Caco-2 (cell line): ENCODE data around the gene USP34. TPM values are rescaled to one million over a fixed set of nuclear protein-coding genes. Genes with fewer than 3 reads are reported as not detected.
A peak's percentile ranks its signal among the peaks of the same experiment; 100 is the strongest.

Experiments used
- BruUV-seq: library from RNA; stranded (reverse); fragments of 400-500 nt; replicated peaks from 2 replicates; lab custom pipeline; 2021; lab: Mats Ljungman, UMichigan
- CTCF ChIA-PET: fragments of 300-600 bp; sonication (Branson Sonifier 250); formaldehyde crosslinking; loops from one replicate; lab custom pipeline; 2022; ENCODE audit warnings: antibody characterized with exemption; lab: Charles Lee
- POLR2A ChIA-PET: fragments of 300-600 bp; sonication (Branson Sonifier 250); formaldehyde crosslinking; loops from one replicate; lab custom pipeline; 2022; ENCODE audit warnings: antibody characterized with exemption; lab: Charles Lee
- DNase-seq, 2 experiments: peaks; one replicate each; pipeline versions ENCODE4 v3.0.0 to v3.0.0-alpha.2; 2020 to 2022
- H3K27me3 ChIP-seq: replicated peaks from 2 replicates; pipeline ENCODE4 v1.6.0; 2011; ENCODE audit warnings: low read length; ENCODE audit not compliant: control insufficient read depth, insufficient read depth
- H3K36me3 ChIP-seq: 2 replicates; pipeline ENCODE4 v1.5.1; 2011; ENCODE audit warnings: low read length; ENCODE audit not compliant: control insufficient read depth, insufficient read depth
- H3K4me1 ChIP-seq: fragments of 250-450 bp; sonication (Bioruptor Pico); 2 replicates; pipeline ENCODE4 v1.5.1; 2020; ENCODE audit warnings: mild to moderate bottlenecking
- H3K4me3 ChIP-seq: 2 replicates; pipeline ENCODE4 v1.5.1; 2011; ENCODE audit warnings: low read depth, mild to moderate bottlenecking, control low read depth, low read length
- H3K9me3 ChIP-seq: fragments of 250-450 bp; sonication (Bioruptor Pico); 2 replicates; pipeline ENCODE4 v1.5.1; 2020; ENCODE audit warnings: mild to moderate bottlenecking, moderate library complexity
- H3K27ac Mint-ChIP-seq: one replicate; pipeline ENCODE4 v1.8.0; 2022; ENCODE audit warnings: mixed read lengths; ENCODE audit not compliant: unreplicated experiment
- H3K27me3 Mint-ChIP-seq: one replicate; pipeline ENCODE4 v1.8.0; 2022; ENCODE audit warnings: mixed read lengths; ENCODE audit not compliant: insufficient read depth, unreplicated experiment
- H3K36me3 Mint-ChIP-seq: one replicate; pipeline ENCODE4 v1.8.0; 2022; ENCODE audit warnings: mild to moderate bottlenecking, mixed read lengths; ENCODE audit not compliant: insufficient read depth, unreplicated experiment
- H3K4me1 Mint-ChIP-seq: one replicate; pipeline ENCODE4 v1.8.0; 2022; ENCODE audit warnings: low read depth, mixed read lengths; ENCODE audit not compliant: unreplicated experiment
- H3K4me3 Mint-ChIP-seq: one replicate; pipeline ENCODE4 v1.8.0; 2022; ENCODE audit warnings: mild to moderate bottlenecking, moderate library complexity, mixed read lengths; ENCODE audit not compliant: unreplicated experiment
- H3K9me3 Mint-ChIP-seq: one replicate; pipeline ENCODE4 v1.8.0; 2022; ENCODE audit warnings: mixed read lengths; ENCODE audit not compliant: unreplicated experiment
- CTCF ChIP-seq, 2 experiments: fragments of 200-600 bp in 1 of 2; IDR thresholded peaks; 1 replicate in 1 of 2; 2 replicates in 1 of 2; pipeline versions ENCODE4 v1.5.1 to v1.8.0; 2011 to 2022; ENCODE audit warnings: antibody characterized with exemption in 1 of 2, control low read depth in 1 of 2, inconsistent platforms in 1 of 2, low read depth in 1 of 2, low read length in 1 of 2, mild to moderate bottlenecking in 1 of 2, moderate library complexity in 1 of 2; ENCODE audit not compliant: insufficient read depth in 1 of 2, severe bottlenecking in 1 of 2, unreplicated experiment in 1 of 2
- intact Hi-C: fragments of 100-400 bp; cut with micrococcal nuclease; formaldehyde crosslinking; loops from one replicate; pipeline ENCODE4 v1.10.0; 2022; ENCODE audit not compliant: unreplicated experiment
- total RNA-seq: library from RNA; stranded (reverse); gene quantifications from 2 replicates; pipeline ENCODE4 v1.2.3, GENCODE V29; 2022

USP34 gene
- total RNA-seq, 1 experiment from 2014 or later = 100 TPM

- intact Hi-C loops = no loop called here
Observed at GRCh38 chr2:61220768-61221167, 250.1 kb downstream of the USP34 start.

GRCh38 chr2:61218817-61219170 lies 252.1 kb downstream of the USP34 start:
- Mint-ChIP-seq H3K36me3 (peaks cover 67% of the 10 kb centered on the region), H3K9me3 (no peaks in the 10 kb centered on the region), H3K4me1 (no peaks in the 10 kb centered on the region), H3K4me3 (no peak overlapping the region), H3K27ac (no peak overlapping the region), H3K27me3 (no peaks in the 10 kb centered on the region)
- no peak for TF ChIP-seq CTCF (IDR thresholded peaks at IDR 0.05; ENCODE audit: insufficient read depth in 1 of 2, low read depth in 1 of 2, low read length in 1 of 2, severe bottlenecking in 1 of 2, unreplicated experiment in 1 of 2)
- ChIA-PET POLR2A (no interaction called here), CTCF (no interaction called here)
- Histone ChIP-seq H3K4me3 (no peak overlapping the region), H3K9me3 (no peaks in the 10 kb centered on the region), H3K4me1 (no peaks in the 10 kb centered on the region), H3K36me3 (no peaks in the 10 kb centered on the region), H3K27me3 (no peaks in the 10 kb centered on the region)
- DNase-seq = no peak
- BruUV-seq = no TSS peak
- intact Hi-C loops = no loop called here

More at GRCh38 chr2:61220768-61221167, 250.1 kb downstream of the USP34 start:
- ChIA-PET POLR2A (no interaction called here), CTCF (no interaction called here)
- no TSS peak for BruUV-seq
- Histone ChIP-seq H3K9me3 (no peaks in the 10 kb centered on the region), H3K36me3 (no peaks in the 10 kb centered on the region), H3K27me3 (no peaks in the 10 kb centered on the region), H3K4me1 (no peaks in the 10 kb centered on the region), H3K4me3 (no peak overlapping the region)
- DNase-seq = no peak
- Mint-ChIP-seq H3K4me1 (no peaks in the 10 kb centered on the region), H3K4me3 (no peak overlapping the region), H3K36me3 (peaks cover 74% of the 10 kb centered on the region), H3K27me3 (no peaks in the 10 kb centered on the region), H3K27ac (no peak overlapping the region), H3K9me3 (no peaks in the 10 kb centered on the region)
- TF ChIP-seq CTCF (IDR thresholded peaks at IDR 0.05; ENCODE audit: insufficient read depth in 1 of 2, low read depth in 1 of 2, low read length in 1 of 2, severe bottlenecking in 1 of 2, unreplicated experiment in 1 of 2) = no peak

- ChIA-PET POLR2A (no interaction called here), CTCF (no interaction called here)
- H3K27ac Mint-ChIP-seq = no peak overlapping the region
- TF ChIP-seq CTCF (IDR thresholded peaks at IDR 0.05; ENCODE audit: insufficient read depth in 1 of 2, low read depth in 1 of 2, low read length in 1 of 2, severe bottlenecking in 1 of 2, unreplicated experiment in 1 of 2) = no peak
- H3K4me3 Mint-ChIP-seq = no peak overlapping the region
- no peak for DNase-seq
- H3K27me3 Mint-ChIP-seq = no peaks in the 10 kb centered on the region
- no peaks in the 10 kb centered on the region for H3K4me1 ChIP-seq
- no peaks in the 10 kb centered on the region for H3K9me3 ChIP-seq
- H3K36me3 ChIP-seq = no peaks in the 10 kb centered on the region
- no peak overlapping the region for H3K4me3 ChIP-seq
- peaks cover 63% of the 10 kb centered on the region for H3K36me3 Mint-ChIP-seq
- TSS peak; percentile 12 for BruUV-seq
- no peaks in the 10 kb centered on the region for H3K27me3 ChIP-seq
- H3K9me3 Mint-ChIP-seq = no peaks in the 10 kb centered on the region
- no peaks in the 10 kb centered on the region for H3K4me1 Mint-ChIP-seq
- intact Hi-C loops = no loop called here
Observed at GRCh38 chr2:61218076-61218816, 252.6 kb downstream of the USP34 start.
